GM10266 (cell line): Measurements from ENCODE around the gene FBLN1.

Source experiments
- DNase-seq: peaks from one replicate; pipeline ENCODE4 v3.0.0; 2012; ENCODE audit errors: extremely low spot score
- CTCF ChIP-seq: IDR thresholded peaks from 2 replicates; pipeline ENCODE4 v1.5.1; 2012; ENCODE audit warnings: mild to moderate bottlenecking, low read depth; ENCODE audit not compliant: control insufficient read depth, insufficient read depth; ENCODE audit errors: missing control alignments

FBLN1 gene

GRCh38 chr22:45506816-45507360 lies 4.2 kb downstream of the FBLN1 start:
- TF ChIP-seq CTCF: no peak
- no peak for DNase-seq

DNA sequence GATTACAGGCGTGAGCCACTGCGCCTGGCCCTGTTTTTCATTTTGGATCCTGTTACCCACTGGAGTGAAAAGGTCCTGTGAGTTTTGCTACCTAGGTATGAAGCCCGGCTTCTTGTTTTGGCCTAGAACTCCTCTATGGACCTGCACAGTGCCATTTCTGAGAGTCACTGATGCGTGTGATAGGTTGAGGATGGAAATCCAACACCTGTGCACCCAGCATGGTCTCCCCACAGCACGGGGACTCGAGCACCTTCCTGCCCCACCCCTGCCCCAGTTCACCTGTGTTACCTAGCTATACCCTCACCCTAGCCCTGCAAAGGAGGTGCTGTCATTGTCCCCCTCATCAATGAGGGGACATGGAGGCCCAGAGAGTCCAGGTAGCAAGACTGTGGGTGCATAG lies 5.1 kb downstream of the FBLN1 start:
- no peak for TF ChIP-seq CTCF
- DNase-seq: no peak

GRCh38 chr22:45508814-45509213 lies 6.1 kb downstream of the FBLN1 start:
- TF ChIP-seq CTCF: no peak
- DNase-seq: no peak

- TF ChIP-seq CTCF: no peak
- no peak for DNase-seq
Observed at GRCh38 chr22:45510376-45511232, 7.9 kb downstream of the FBLN1 start.

DNA sequence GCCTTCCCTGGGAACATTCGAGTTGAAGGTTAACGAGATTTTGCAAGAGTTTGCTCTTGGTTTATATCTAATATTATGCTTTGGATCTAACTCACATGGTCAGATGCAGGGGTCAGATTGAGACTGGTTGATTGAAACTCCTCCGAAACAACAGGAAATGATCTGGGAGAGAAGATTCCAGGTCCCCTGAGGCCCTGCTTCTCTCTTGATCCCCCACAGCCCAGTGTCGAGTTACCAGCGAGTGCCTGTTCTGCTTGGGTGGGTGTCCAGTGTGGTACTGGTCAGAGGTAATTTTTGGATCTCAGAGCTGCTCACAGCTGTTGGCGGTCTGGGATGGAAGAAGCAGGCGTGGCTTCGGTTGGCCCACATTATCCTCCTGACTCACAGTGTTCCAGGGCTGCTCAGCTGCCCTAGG lies 9.2 kb downstream of the FBLN1 start:
- TF ChIP-seq CTCF: no peak
- DNase-seq: no peak

- no peak for TF ChIP-seq CTCF
- no peak for DNase-seq
Observed at GRCh38 chr22:45512363-45512762, 9.7 kb downstream of the FBLN1 start.

GRCh38 chr22:45515676-45516075 lies 13.0 kb downstream of the FBLN1 start:
- no peak for TF ChIP-seq CTCF
- no peak for DNase-seq
